ENCODE measurements around the gene RBP2. TPM values are rescaled to one million over a fixed set of nuclear protein-coding genes. Genes with fewer than 3 reads are reported as not detected.

RBP2 gene
- total and polyA plus RNA-seq, 9 of the 15 experiments (the other 6 are each of a cell fraction or from before 2014, with no cell fraction given): not detected

DNA sequence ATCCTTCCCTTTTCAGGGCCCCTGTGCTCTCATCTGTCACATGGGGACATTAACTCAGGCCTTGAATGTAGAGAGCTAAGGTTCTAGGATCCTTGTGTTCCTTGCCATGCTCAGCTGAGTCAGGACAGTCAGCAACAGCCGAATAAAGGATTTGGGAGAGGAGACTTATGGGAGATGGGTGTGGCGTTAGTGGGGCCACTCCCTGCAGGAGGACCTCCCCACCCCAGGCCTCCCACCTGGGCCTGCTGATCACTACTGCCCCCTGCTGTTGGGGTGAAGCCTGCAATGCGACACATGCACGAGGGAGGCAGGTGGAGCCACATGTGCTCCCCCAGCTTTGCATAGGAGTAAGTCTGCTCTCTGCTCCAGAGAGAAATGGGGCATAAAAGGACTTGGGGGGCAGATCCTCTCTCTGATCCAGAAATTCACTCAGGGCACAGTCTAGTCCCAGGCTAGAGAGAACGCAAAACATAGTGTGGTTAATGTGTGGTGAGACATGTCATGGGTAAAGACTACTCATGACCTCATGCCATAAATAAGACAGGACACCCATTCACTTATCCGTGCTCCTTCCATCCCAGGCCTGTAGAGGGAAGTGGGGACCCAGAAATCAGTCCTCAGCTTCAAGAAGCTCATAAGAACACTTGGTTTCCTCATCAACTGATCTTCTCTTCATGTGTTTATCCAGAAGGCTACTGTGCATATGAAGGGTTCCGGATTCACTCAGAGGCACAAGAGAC, 43.9 kb upstream of the RBP2 start (continued):
- TF ChIP-seq TFAP4 (CRISPR knock-in tag; IDR thresholded peaks at IDR 0.05; ENCODE audit: borderline replicate concordance) (peak; percentile 90), BHLHE40 (IDR thresholded peaks at IDR 0.05; ENCODE audit: low read length) (peak; percentile 58), ZNF518B (CRISPR knock-in tag; IDR thresholded peaks at IDR 0.05) (no peak)

Data from K562 (cell line).